MCF 10A (cell line): Measurements from ENCODE around the gene MGAT5. TPM values are rescaled to one million over a fixed set of nuclear protein-coding genes. Genes with fewer than 3 reads are reported as not detected.

Source experiments
- BruUV-seq: library from RNA; stranded (reverse); fragments of 400-500 nt; replicated peaks from 2 replicates; lab custom pipeline; 2021; lab: Mats Ljungman, UMichigan
- CTCF ChIA-PET: fragments of 300-600 bp; sonication (Branson Sonifier 250); formaldehyde crosslinking; extraction: SDS; loops from one replicate; lab custom pipeline; 2021; ENCODE audit warnings: antibody characterized with exemption, inconsistent platforms; lab: Yijun Ruan, JAX
- POLR2A ChIA-PET: fragments of 300-600, 350-650 bp; sonication (Branson Sonifier 250); formaldehyde crosslinking; extraction: SDS; loops from one replicate; lab custom pipeline; 2020; ENCODE audit warnings: antibody characterized with exemption, inconsistent platforms; lab: Yijun Ruan, JAX
- DNase-seq: peaks from one replicate; pipeline ENCODE4 v3.0.0-alpha.2; 2018; ENCODE audit not compliant: unreplicated experiment
- H3K27ac Mint-ChIP-seq: one replicate; pipeline ENCODE4 v1.8.0; 2022; ENCODE audit warnings: mild to moderate bottlenecking, low read depth, mixed read lengths; ENCODE audit not compliant: unreplicated experiment
- H3K27me3 Mint-ChIP-seq: one replicate; pipeline ENCODE4 v1.8.0; 2022; ENCODE audit warnings: mixed read lengths; ENCODE audit not compliant: insufficient read depth, unreplicated experiment
- H3K36me3 Mint-ChIP-seq: one replicate; pipeline ENCODE4 v1.8.0; 2022; ENCODE audit warnings: mild to moderate bottlenecking, moderate library complexity, mixed read lengths; ENCODE audit not compliant: insufficient read depth, unreplicated experiment
- H3K4me1 Mint-ChIP-seq: one replicate; pipeline ENCODE4 v1.8.0; 2022; ENCODE audit warnings: mixed read lengths; ENCODE audit not compliant: insufficient read depth, unreplicated experiment
- H3K4me3 Mint-ChIP-seq: one replicate; pipeline ENCODE4 v1.8.0; 2022; ENCODE audit warnings: mild to moderate bottlenecking, moderate library complexity, mixed read lengths; ENCODE audit not compliant: unreplicated experiment
- H3K9me3 Mint-ChIP-seq: one replicate; pipeline ENCODE4 v1.8.0; 2022; ENCODE audit warnings: mixed read lengths; ENCODE audit not compliant: unreplicated experiment
- CTCF ChIP-seq: fragments of 200-600 bp; IDR thresholded peaks from one replicate; pipeline ENCODE4 v1.8.0; 2022; ENCODE audit warnings: antibody characterized with exemption, mild to moderate bottlenecking; ENCODE audit not compliant: unreplicated experiment
- intact Hi-C: fragments of 100-400 bp; cut with micrococcal nuclease; formaldehyde crosslinking; loops from 2 replicates; pipeline ENCODE4 v1.14.1; 2022
- total RNA-seq: library from RNA; stranded (reverse); gene quantifications from 2 replicates; pipeline ENCODE4 v1.2.3, GENCODE V29; 2022

Gene MGAT5
- total RNA-seq, 1 experiment from 2014 or later, result 22.2 TPM

DNA sequence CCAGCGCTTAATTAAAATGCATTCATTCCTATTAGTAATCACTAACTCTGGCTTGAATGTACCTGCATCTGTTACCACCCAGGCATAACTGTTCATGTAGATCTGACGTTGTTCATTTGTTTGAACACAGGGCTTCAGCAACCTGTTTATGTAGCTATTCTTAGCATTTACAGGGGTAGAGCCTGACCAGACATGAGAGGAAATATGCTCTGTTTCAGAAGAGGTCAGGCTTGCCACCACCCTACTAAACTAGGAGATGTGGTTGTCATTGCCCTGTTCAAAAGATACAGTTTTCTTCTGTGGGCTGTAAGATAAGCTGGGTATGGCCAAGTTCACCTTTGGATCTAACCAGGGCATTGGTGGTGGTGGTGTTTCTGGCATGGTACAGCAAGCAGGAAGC, 8.8 kb downstream of the MGAT5 start:
- Mint-ChIP-seq H3K4me1 (peaks cover 6% of the 10 kb centered on the region), H3K27me3 (no peaks in the 10 kb centered on the region), H3K27ac (no peak overlapping the region), H3K9me3 (no peaks in the 10 kb centered on the region), H3K36me3 (peaks cover 4% of the 10 kb centered on the region), H3K4me3 (no peak overlapping the region)
- CTCF ChIA-PET, result interaction anchor here (1.3 to 2.7 kb wide), 3 partner anchors 17 to 188 kb away, joined by 3 to 16 read pairs (median 6); no protein-coding TSS in a partner anchor
- no TSS peak for BruUV-seq
- intact Hi-C loops, result no loop called here
- no peak for TF ChIP-seq CTCF
- no peak for DNase-seq
- POLR2A ChIA-PET, result no interaction called here

GRCh38 chr2:134268265-134268664, 14.4 kb downstream of the MGAT5 start:
- Mint-ChIP-seq H3K4me1 (peaks cover 5% of the 10 kb centered on the region), H3K36me3 (peaks cover 24% of the 10 kb centered on the region), H3K27ac (no peak overlapping the region), H3K27me3 (no peaks in the 10 kb centered on the region), H3K4me3 (no peak overlapping the region), H3K9me3 (no peaks in the 10 kb centered on the region)
- no TSS peak for BruUV-seq
- POLR2A ChIA-PET, result no interaction called here
- DNase-seq, result peak; percentile 20
- intact Hi-C loops, result no loop called here
- no peak for TF ChIP-seq CTCF
- CTCF ChIA-PET, result no interaction called here

- Mint-ChIP-seq H3K36me3 (peaks cover 21% of the 10 kb centered on the region), H3K4me3 (no peak overlapping the region), H3K27ac (no peak overlapping the region), H3K27me3 (no peaks in the 10 kb centered on the region), H3K4me1 (peaks cover 5% of the 10 kb centered on the region), H3K9me3 (no peaks in the 10 kb centered on the region)
- POLR2A ChIA-PET, result no interaction called here
- DNase-seq, result no peak
- BruUV-seq, result no TSS peak
- CTCF ChIA-PET, result interaction anchor here (1.7 kb wide), 1 partner anchor 383 kb away, joined by 4 read pairs; no protein-coding TSS in a partner anchor
- TF ChIP-seq CTCF, result no peak
- intact Hi-C loops, result no loop called here
Measured at GRCh38 chr2:134269230-134269629, 15.4 kb downstream of the MGAT5 start.

- no peak overlapping the region for H3K27ac Mint-ChIP-seq
- CTCF ChIA-PET, result interaction anchor here (0.6 to 1.9 kb wide), 4 partner anchors 10 to 384 kb away, joined by 3 to 6 read pairs (median 4); no protein-coding TSS in a partner anchor
- TF ChIP-seq CTCF, result no peak
- H3K4me1 Mint-ChIP-seq, result peaks cover 5% of the 10 kb centered on the region
- H3K27me3 Mint-ChIP-seq, result no peaks in the 10 kb centered on the region
- no peak overlapping the region for H3K4me3 Mint-ChIP-seq
- peaks cover 20% of the 10 kb centered on the region for H3K36me3 Mint-ChIP-seq
- POLR2A ChIA-PET, result no interaction called here
- intact Hi-C loops, result no loop called here
- no peak for DNase-seq
- no TSS peak for BruUV-seq
- no peaks in the 10 kb centered on the region for H3K9me3 Mint-ChIP-seq
Measured at GRCh38 chr2:134269972-134270735, 16.3 kb downstream of the MGAT5 start.
